DMS53 treated with DMSO at 0.1 percent for 48 hours (cell line): Measurements from ENCODE around the gene CTF1.

ENCODE experiments used
- DNase-seq: peaks from one replicate; lab custom pipeline; 2025; ENCODE audit not compliant: unreplicated experiment; lab: John Stamatoyannopoulos, UW

CTF1 gene

DNA sequence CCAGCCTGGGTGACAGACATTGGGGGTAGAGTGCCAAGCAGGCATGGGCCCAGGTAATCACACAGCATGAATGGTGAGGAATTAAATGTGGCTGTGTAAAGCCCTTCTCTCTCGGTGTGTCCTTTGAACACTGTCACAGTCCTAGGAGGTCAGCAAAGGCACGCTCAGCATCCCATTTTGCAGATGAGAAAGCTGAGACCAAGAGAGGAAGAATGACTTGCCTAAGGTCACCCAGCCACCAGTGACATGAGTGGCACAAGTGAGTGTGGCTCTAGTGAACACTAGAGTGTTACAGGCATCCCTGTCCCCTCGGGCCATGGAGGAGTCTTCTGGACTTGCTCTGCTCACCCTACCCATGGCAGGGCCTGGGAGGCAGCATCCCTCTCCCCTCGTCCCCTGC, 10.7 kb downstream of the CTF1 start:
- no peak for DNase-seq

DNA sequence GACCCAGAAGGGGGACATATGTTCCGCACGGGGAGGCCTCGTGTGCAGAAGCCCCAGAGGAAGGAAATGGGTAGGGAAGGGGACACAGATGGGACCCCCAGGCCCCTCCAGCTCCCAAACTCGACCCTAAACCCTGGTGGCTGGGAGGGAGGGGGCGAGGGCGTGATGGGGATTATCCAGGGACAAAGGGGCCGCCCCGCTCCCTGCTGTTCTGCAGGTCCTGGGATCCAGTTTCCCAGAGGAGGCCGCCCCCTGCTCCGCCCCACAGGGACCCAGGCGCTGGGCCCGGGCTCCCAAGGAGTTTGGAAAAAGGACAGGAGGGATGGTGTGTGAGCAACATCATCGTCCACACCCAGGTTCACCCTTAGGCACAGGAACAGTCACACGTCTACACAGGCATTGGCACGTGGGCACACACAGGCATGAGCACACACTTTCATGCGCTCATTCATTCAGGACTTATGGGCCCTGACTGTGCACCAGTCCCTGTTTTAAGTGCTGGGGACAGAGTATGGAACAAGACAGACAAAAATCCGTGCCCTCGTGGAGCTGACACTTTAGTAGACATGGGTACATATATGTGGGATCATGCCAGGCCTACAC, 14.1 kb downstream of the CTF1 start:
- DNase-seq, result no peak

DNA sequence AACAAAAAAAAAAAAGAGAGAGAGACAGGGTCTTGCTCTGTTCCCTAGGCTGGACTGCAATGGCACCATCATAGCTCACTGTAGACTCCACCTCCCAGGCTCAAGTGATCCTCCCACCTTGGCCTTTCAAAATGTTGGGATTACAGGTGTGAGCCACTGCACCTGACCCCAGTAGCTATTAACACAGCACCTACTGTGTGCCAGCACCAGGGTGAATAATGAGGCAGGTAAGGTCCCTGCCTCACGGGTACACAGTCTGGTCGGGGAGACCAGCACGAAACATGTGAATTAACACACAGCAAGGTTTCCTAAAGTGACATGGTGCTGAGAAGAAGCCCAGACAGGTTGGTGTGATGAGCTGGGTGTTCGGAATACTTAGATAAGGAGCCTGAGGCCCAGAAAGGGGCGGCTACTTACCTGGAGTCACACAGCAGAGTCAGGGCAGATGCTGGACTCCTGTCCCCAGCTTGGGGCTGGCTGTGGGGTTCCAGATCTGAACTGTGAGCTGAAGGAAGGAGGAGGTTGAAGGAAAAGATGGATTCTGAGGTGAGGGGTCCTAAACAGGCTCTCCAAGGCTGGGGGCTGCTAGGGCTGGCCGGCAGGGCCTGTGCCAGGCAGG, 16.5 kb downstream of the CTF1 start:
- DNase-seq, result no peak

DNA sequence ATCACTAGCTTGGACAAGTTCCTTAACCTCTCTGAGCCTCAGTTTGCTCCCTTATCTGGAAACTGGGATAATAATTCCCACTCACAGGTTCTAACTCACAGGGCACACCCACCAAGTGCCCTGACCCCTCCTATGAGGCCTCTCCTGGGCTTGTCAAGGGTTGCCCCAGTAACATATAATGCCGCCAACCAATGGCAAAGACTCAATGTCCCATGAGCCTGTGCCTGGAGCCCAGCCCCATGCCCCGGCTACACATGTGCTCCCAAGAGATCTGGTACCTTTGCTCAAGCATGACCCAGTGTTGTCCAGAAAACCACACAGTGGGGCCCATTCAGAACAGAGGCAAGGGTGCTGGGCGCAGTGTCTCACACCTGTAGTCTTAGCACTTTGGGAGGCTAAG, 18.4 kb downstream of the CTF1 start:
- no peak for DNase-seq

DNA sequence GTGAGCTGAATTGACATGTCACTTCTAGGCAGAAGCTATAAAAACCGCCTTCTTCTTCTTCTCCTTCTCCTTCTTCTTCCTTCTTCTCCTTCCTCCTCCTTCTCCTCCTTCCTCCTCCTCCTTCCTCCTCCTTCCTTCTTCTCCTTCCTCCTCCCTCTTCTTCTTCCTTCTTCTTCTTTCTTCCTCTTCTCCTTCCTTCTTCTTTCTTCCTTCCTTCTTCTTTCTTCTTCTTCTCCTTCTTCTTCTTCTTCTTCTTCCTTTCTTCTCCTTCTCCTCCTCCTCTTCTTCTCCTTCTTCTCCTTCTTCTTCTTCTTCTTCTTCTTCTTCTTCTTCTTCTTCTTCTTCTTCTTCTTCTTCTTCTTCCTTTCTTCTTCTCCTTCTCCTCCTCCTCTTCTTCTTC, 22.2 kb downstream of the CTF1 start:
- DNase-seq, result no peak

DNA sequence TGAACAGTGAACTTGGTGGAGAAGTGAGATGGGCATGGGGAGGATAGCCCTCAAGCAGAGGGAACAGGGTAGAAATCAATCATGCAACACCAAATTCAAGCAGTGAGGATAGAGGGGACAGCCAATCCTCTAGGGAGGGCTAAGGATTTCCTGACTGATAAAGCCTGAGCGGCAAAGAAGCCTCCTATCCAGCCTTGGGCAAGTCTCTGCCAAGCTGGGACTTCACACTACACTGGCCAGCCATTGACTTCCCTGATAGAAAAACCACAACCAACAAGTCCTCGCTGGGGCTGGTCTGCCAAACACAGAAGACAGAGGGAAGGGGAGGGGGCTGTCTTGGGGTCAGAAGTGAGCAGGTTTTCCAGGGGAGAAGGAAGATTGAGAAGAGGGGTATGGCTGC, 24.5 kb downstream of the CTF1 start:
- DNase-seq, result no peak

DNA sequence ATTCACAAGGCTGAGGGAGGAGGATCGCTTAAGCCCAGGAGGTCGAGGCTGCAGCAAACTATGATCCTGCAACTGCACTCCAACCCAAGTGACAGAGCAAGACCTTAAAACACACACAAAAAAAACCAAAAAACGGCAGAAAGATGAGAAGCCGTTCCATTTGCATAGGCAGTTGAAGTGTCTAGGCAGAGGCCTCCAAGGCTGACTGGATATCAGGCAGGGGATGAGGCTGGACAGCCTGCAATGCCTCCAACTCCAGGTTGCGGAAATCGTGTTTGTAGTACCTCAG, 25.0 kb downstream of the CTF1 start:
- no peak for DNase-seq

DNA sequence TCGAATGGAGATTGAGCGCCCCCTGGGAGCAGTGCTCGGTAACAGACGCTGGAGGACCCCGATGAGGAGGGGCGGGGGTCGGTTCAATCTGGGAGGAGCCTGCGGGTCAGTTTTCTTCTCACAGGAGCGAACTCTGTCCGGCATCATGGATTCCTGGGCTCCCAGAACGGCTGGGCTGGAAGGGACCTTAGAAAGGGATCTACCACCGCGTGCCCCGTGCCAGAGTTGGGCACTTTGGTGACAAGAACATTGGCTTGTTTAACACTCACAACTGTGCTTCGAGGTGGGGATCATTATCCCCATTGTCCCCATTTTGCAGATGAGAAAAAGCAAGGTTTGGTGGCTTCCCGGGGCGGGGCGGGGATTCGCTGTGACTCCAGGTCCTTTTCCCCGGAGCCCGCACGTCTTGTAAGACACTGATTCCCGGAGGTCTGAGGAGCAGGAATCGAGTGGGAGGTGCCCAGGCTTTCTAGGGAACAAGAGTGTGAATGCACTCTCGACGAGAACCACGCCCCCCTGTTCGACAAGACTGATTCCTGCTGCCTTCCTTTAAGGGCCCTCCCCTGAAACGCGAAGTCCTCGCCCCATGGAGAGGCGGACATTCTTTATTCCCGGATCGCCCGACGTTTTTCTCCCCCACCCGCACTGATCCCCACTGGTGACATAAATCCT, 25.5 kb downstream of the CTF1 start:
- DNase-seq, result peak; percentile 78

DNA sequence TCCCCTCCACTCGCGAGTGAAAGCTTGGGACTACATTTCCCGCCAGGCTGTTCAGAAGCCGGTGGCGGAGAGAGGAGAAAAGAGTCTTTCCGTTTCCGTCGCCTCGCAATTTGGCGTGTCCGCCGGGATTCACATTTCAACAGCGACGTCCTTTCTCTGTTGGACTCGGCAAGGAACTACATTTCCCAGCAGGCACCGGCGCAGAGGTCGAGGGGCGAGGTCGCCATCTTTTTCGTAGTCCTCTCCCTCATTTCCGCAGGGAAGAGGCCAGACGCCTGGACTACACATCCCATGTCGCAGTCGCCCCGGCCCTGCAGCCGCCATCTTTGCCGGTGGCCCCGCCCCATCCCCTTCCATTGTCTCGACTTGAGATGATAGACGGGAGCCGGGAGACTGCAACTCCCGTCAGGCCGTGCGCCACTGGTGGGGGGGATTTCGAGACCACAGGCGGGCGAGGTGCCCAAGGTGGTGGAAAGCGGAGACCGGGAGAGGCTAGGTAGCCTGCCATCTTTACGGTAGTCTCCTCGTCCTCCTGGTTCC, 26.1 kb downstream of the CTF1 start:
- DNase-seq, result peak; percentile 95

DNA sequence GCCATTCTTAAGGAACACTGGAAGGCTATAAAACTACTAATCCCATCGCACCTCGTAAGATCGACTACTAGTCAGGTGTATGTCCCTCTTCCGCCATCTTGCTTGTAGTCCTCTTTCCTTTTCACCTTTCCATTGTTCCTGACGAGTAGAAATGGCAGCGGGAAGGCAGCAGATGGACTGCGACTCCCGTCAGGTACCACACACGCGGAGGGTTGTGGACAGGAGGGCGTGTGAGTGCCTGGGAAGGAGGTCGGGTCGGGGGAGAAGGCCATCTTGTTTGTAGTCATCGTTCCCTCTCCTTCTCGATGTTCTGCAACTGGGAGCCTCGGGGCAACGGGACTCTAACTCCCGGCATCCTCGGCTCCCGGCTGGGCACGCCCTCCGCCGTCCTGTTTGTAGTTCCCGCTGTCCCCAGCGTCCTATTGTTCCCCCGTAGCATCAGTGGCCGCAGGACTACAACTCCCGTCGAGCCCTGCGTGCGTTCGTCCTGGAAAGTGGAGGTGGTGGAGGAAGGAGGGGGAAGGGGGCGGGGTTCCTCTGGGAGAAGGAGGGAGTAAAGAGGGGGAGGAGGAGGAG, 26.6 kb downstream of the CTF1 start:
- DNase-seq, result peak; percentile 97

DNA sequence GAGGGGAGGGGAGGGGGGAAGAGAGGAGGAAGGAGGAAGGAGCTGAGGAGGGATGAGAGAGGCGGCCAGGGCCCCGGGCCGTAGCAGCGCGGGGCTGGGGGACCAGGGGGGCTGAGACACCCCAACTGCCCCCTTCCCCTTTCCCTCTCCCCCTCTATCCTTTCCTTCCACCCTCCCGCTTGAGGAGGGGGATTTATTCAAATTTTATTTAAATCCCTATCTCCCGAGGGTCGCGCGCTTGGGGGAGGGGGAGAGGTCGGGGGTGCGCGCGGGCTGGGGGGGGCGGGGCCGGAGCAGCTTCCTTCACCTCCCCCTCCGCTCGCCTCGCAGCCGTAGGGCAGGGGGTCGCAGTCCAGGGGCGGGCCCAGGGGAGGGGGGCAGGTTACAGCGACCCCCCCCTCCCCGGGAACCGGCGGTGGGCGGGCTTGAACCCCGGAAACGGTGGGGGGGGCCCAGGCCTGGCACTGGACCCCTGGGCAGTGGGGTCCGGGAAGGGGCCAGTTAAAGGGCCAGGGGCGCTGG, 27.2 kb downstream of the CTF1 start, which contains the start of gene FBXL19:
FBXL19 (plus strand) TSS at position 19 of the 522 bp plus-strand sequence. CDS start 2,183 bp downstream, outside the sequence.
- DNase-seq, result no peak

DNA sequence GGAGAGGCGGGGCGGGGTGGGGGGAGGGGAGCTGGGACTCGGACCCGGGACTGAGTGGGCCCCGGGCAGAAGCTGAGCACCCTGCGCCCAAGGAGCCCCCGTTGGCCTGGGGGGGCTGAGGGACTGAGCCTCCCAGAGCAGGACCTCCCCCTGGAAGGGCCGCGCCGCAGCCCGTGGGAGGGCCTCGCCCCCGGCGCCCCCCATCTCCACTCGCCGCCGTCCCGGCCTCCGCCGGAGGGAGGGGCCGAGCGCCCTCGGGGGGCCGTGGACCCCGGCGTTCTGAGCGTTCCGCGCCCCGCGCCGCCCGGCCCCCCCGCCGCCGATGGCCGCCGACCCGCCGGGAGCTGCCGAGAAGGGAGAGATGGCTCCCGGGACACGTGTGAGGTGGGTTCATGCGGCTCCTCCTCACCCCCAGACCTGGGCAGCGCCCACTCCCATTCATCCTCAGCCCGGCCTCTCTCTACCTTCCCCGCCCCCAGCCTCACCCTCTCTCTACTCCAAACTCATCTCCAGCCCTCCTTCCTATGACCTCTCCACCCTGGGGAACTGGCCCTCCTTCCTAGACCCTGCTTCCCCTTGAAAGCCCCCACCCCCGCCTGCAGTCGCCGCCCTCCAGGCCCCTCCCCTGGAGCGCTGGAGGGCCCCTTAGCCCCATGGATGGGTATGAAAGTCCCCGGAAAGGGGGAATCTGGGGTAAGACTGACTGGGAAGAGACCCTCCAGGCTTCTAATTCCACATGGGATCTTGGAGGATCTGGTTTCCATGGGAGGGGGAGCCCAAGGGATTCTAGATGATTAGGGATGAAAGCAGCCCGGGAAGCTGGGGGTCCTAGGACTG, 27.9 kb downstream of the CTF1 start:
- DNase-seq, result no peak

DNA sequence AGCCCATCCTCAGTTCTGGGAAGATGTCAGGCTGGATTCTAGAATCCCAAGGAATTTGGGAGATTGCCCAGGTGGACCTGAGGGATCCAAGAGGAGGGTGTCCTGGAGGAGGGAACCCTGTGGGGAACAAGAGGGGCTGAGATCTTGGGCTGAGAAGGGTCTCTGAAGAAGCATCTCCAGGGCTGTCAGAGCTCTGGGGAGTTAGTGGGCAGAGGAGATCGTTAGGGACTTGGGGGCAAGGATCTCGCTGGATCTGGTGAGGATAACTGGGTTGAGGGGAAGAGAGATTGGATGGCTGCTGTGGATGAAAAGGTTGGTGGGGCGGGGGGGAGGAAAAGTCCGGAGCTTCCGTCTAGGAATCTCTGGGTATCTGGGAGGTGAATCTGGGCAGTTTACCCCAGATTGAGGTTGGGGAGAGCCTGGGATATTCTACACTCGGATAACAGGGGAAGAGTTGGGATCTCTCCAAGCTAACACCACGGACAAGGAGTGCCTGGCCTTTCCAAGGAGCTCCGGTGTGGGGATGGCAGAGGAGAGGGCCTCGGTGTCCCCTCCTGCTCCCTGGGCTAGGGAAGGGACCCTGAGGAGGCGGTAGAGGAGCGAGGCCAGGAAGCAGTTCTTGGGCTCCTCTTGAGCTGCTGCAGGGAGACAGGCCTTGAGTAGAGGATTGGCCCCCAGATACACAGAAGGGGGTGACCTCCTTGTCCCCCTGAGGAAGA, 28.7 kb downstream of the CTF1 start:
- DNase-seq, result no peak

DNA sequence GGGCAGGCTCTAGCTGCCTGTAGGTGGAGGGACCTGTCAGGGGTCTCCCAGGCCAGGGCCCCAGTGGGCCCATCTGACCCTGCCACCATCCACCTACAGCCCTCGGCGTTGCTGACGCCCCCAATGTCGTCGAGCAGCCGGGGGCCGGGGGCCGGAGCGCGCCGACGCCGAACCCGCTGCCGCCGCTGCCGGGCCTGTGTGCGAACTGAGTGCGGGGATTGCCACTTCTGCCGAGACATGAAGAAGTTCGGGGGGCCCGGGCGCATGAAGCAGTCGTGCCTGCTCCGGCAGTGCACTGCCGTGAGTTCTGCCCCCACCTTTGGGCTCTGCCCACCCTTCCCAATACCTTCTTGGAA, 29.2 kb downstream of the CTF1 start:
- no peak for DNase-seq

DNA sequence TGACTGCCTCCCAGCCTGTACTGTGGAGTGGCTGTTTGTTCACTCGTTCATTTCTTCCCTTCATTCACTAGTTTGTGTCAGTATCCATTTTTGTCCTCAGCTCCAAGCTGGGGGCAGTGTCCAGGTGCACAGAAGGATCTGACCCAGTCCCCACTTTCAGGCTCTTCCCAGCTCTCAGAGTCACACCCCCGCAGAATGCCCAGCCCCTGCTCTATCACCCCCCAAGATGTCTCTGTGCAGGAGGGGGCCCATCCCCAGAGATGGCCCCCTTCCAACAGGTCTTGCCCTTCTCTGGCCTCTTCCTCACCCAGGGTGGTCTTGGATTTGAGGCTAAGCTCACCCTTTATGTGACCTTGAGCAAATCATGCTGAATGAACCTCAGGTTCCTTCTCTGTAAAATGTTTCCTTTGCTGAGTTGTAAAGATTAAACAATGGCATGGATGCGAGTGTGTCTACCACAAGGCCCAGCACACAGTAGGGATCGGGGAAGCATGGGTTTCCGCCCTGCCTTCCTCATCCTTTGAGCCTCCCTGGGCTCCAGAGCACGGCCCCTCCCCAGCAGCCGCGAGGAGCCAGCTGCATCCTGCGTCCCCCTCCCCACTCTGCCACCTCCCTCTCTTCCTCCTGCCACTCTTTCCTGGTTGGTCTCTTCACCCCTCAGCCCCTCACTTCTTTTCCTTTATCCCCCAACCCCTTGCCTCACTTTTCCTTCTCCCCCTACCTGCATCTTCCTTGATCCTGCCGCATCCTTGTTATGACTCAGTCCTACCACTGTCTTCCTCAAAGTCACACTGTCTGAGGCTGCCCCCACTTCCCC, 29.8 kb downstream of the CTF1 start:
- DNase-seq, result no peak

DNA sequence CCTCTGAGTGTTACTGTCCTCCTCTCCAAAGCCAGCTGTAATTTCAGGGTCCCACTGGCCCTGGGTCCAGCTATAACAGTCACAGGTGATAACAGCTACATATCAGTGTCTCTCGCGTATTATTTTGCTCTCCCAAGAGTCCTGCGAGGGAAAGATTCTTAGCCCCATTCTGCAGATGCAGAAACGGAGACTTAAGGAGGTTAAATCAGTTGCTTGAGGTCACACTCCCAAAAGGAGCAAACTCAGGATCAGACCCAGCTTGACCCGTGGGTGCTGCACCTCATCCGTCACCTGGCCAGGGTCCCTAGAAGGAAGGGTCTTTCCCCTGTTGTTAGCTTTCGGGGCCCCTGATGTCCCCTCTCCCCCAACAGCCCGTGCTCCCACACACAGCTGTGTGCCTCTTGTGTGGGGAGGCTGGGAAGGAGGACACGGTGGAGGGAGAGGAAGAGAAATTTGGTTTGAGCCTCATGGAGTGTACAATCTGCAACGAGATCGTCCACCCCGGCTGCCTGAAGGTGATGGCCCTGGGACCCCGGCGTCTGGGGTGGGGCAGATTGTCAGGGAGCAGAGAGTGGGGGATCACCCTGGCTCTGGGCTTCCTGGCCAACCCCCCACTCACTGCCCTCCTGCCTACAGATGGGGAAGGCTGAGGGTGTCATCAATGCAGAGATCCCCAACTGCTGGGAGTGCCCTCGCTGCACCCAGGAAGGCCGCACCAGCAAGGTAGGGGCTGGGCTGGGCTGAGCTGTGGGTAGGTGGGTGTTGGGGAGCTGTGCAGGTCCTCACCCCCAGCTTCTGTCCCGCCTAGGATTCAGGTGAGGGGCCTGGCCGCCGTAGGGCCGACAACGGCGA, 30.7 kb downstream of the CTF1 start:
- no peak for DNase-seq

DNA sequence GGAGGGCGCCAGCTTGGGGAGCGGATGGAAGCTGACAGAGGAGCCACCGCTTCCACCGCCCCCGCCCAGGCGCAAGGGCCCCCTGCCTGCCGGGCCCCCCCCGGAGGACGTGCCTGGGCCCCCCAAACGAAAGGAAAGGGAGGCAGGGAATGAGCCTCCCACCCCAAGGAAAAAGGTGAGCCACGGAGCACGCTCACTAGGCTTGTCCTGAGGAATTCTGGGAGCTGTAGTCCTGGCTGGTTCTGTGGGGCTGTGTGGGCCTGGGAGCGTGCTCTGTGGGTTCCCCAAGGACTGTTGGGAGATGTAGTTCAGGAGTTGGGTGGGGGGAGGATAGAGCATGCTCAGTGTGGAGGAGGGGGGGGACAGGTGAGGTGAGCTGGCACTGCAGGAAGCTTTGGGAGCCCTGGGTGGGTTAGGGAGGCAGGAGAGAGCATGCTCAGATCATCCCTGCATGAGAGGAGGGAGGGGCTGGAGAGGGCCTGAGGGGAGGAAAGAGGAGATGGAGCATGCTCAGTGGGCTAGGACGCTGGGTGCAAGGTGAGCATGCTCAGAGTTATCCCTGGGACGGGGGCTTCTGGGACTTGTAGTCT, 31.5 kb downstream of the CTF1 start:
- peak; percentile 49 for DNase-seq

DNA sequence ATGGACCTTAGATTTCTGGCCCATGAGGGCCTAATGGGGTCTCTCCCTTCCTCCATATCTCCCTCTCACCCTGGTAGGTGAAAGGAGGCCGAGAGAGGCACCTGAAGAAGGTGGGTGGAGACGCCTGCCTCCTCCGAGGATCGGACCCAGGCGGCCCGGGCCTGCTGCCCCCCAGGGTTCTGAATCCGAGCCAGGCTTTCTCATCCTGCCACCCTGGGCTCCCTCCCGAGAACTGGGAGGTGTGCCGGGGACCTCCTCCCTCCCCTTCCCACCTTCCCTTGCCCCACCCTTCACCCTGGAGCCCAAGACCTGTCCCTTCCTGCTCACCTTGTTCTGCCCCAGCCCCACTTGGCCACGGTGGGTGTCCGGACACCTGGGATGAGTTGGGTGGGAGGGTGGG, 32.0 kb downstream of the CTF1 start:
- DNase-seq, result no peak
